Naive B cell (primary cell): ENCODE results near the gene TMEM41A. TPM values are rescaled to one million over a fixed set of nuclear protein-coding genes. Genes with fewer than 3 reads are reported as not detected.

ENCODE experiments used
- ATAC-seq, 2 donors: fragments of 150-1000 bp; cut with Tn5 transposase; 2 replicates each; pipeline ENCODE4 v1.10.0; 2021; ENCODE audit warnings: low read depth in 2 of 2, mild to moderate bottlenecking in 2 of 2, moderate library complexity in 2 of 2
- DNase-seq: peaks from one replicate; pipeline ENCODE4 v3.0.0; 2022
- H3K27ac Mint-ChIP-seq, 6 donors: one replicate each; pipeline ENCODE4 v1.8.0; 2020 to 2022; ENCODE audit warnings: mild to moderate bottlenecking in 6 of 6, mixed read lengths in 6 of 6, moderate library complexity in 5 of 6, inconsistent platforms in 2 of 6
- H3K27me3 Mint-ChIP-seq, 3 donors: one replicate each; pipeline ENCODE4 v1.8.0; 2021 to 2022; ENCODE audit warnings: mixed read lengths in 3 of 3, mild to moderate bottlenecking in 1 of 3
- H3K36me3 Mint-ChIP-seq, 2 donors: one replicate each; pipeline ENCODE4 v1.8.0; 2020 to 2022; ENCODE audit warnings: mixed read lengths in 2 of 2, inconsistent platforms in 1 of 2, mild to moderate bottlenecking in 1 of 2
- H3K4me1 Mint-ChIP-seq, 3 donors: one replicate each; pipeline ENCODE4 v1.8.0; 2020 to 2022; ENCODE audit warnings: mixed read lengths in 3 of 3, inconsistent platforms in 1 of 3, mild to moderate bottlenecking in 1 of 3, moderate library complexity in 1 of 3
- H3K4me3 Mint-ChIP-seq, 8 donors: one replicate each; pipeline ENCODE4 v1.8.0; 2020 to 2022; ENCODE audit warnings: mild to moderate bottlenecking in 8 of 8, mixed read lengths in 8 of 8, moderate library complexity in 8 of 8, inconsistent platforms in 2 of 8
- H3K9me3 Mint-ChIP-seq, 7 donors: one replicate each; pipeline ENCODE4 v1.8.0; 2020 to 2022; ENCODE audit warnings: mixed read lengths in 7 of 7, mild to moderate bottlenecking in 5 of 7, inconsistent platforms in 2 of 7, moderate library complexity in 1 of 7
- polyA plus RNA-seq, 6 donors: library from polyadenylated mRNA; unstranded; fragments of 300-500 nt; fragmentation: Illumina TruSeq; gene quantifications; one replicate each; pipeline ENCODE4 v1.2.3, GENCODE V29; 2021; ENCODE audit warnings: low read depth in 6 of 6

TMEM41A gene
- 10 to 100 TPM; 13.8 to 24.1 (median 18.7) TPM for polyA plus RNA-seq

GRCh38 chr3:185498503-185499396 lies at the start of gene TMEM41A:
Gene TMEM41A, minus strand, starts transcription at chr3:185499035. Its CDS starts 74 bp downstream, at chr3:185498961.
- peaks cover 0 to 11% (median 0%) of the 10 kb centered on the region in 3 donors for H3K27me3 Mint-ChIP-seq
- peaks cover 6 to 17% of the 10 kb centered on the region in 2 donors for H3K36me3 Mint-ChIP-seq
- DNase-seq (peak; percentile 84), ATAC-seq (peak; percentile 95 to 96)
- peaks cover 0 to 26% (median 20%) of the 10 kb centered on the region in 3 donors for H3K4me1 Mint-ChIP-seq
- H3K9me3 Mint-ChIP-seq = peaks cover 0 to 3% (median 0%) of the 10 kb centered on the region in 7 donors
- peak within 1 kb of the TSS; percentile 89 to 97 (median 94) for H3K4me3 Mint-ChIP-seq
- H3K27ac Mint-ChIP-seq = peak within 1 kb of the TSS; percentile 44 to 96 (median 90)

GRCh38 chr3:185540695-185541094 lies 41.9 kb upstream of the TMEM41A start:
- no peak overlapping the region for H3K4me3 Mint-ChIP-seq
- no peaks in the 10 kb centered on the region for H3K36me3 Mint-ChIP-seq
- H3K27ac Mint-ChIP-seq = no peak overlapping the region
- ATAC-seq (no peak), DNase-seq (no peak)
- peaks cover 0 to 8% (median 5%) of the 10 kb centered on the region in 3 donors for H3K4me1 Mint-ChIP-seq
- H3K9me3 Mint-ChIP-seq = no peaks in the 10 kb centered on the region
- H3K27me3 Mint-ChIP-seq = peaks cover 0 to 16% (median 0%) of the 10 kb centered on the region in 3 donors

- peaks cover 0 to 16% (median 0%) of the 10 kb centered on the region in 3 donors for H3K27me3 Mint-ChIP-seq
- no peak for ATAC-seq
- DNase-seq = no peak
- no peak overlapping the region for H3K27ac Mint-ChIP-seq
- H3K4me1 Mint-ChIP-seq = peaks cover 0 to 8% (median 5%) of the 10 kb centered on the region in 3 donors
- no peak overlapping the region for H3K4me3 Mint-ChIP-seq
- no peaks in the 10 kb centered on the region for H3K9me3 Mint-ChIP-seq
- no peaks in the 10 kb centered on the region for H3K36me3 Mint-ChIP-seq
These were observed 41.1 kb upstream of the TMEM41A start for GRCh38 chr3:185539934-185540333.

DNA sequence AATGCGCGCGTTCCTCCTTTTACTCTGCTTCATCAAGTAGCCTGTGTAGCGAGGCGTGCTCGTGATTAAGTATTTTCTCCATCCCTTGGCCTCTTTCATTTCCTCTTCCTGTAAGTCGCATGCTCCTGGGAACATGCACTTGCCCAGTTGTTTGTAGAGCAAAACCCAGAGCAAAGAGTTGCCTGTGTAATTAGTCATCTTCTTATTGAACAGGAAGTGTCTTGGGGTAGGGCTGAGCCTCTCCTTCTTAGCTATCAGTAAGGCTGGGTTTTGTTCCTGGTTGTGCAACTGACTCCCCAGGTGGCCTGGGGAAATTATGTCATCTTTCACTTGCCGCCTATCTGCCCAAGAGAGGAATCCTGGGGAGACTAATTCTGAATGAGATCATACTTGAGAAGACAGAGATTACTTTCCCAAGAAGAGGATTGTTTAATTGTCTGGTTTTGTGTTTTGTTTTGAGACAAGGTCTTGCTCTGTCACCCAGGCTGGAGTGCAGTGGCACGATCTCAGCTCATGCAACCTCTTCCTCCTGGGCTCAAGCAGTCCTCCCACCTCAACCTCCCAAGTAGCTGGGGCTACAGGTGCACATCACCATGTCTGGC lies 38.6 kb upstream of the TMEM41A start:
- peak; percentile 47 to 65 for ATAC-seq
- peak overlapping the region in 2 of 6 donors; percentile 16 to 40 for H3K27ac Mint-ChIP-seq
- no peaks in the 10 kb centered on the region for H3K36me3 Mint-ChIP-seq
- peaks cover 0 to 4% (median 0%) of the 10 kb centered on the region in 3 donors for H3K27me3 Mint-ChIP-seq
- no peak for DNase-seq
- H3K4me1 Mint-ChIP-seq = peaks cover 0 to 8% (median 5%) of the 10 kb centered on the region in 3 donors
- H3K4me3 Mint-ChIP-seq = peak overlapping the region in 1 of 8 donors; percentile 24
- H3K9me3 Mint-ChIP-seq = no peaks in the 10 kb centered on the region

DNA sequence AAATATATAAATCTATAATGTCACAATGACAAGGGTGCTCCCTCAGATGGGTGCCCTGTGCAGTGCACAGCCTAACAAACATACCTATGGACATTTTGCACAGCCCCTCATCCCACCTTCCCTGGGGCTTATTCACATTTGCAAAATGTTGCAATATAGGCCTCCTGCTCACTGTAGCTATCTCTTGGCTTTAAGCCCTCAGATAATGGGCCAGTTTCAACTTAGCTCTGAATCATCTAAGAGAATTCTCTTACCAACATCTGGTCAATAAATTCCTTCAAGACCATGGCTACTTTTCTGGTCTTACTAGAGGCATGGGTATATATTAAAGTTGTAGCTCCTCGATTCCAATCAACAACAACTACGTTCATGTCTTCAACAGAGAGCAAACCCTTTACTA lies 35.7 kb upstream of the TMEM41A start:
- Mint-ChIP-seq H3K36me3 (no peaks in the 10 kb centered on the region), H3K9me3 (no peaks in the 10 kb centered on the region), H3K4me1 (peaks cover 0 to 8% (median 5%) of the 10 kb centered on the region in 3 donors), H3K27me3 (peaks cover 0 to 6% (median 4%) of the 10 kb centered on the region in 3 donors), H3K4me3 (no peak overlapping the region), H3K27ac (no peak overlapping the region)
- ATAC-seq = no peak
- no peak for DNase-seq

DNA sequence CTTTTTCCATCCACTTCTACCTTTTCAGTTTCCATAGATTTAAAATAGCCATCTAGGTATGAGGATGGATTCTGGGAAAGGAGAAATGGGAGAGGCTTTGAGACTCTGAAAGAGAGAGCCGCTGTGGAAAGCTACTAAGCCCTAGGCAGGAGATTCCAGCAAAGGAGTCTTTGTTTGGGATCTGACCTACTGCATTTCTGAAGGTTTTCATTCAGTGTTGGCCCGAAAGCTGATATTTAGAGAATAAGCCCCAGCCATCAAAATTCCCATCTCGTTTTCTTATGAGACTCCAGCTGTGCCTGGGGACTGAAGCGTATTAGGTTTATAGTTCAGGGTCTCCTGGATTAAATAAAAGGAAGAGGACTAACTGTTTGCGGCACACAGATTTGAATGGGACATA lies 34.1 kb upstream of the TMEM41A start:
- Mint-ChIP-seq H3K9me3 (no peaks in the 10 kb centered on the region), H3K27ac (no peak overlapping the region), H3K4me1 (peaks cover 0 to 8% (median 5%) of the 10 kb centered on the region in 3 donors), H3K36me3 (no peaks in the 10 kb centered on the region), H3K27me3 (peaks cover 7 to 13% (median 9%) of the 10 kb centered on the region in 3 donors), H3K4me3 (no peak overlapping the region)
- DNase-seq = no peak
- no peak for ATAC-seq

GRCh38 chr3:185530856-185531255 lies 32.0 kb upstream of the TMEM41A start:
- ATAC-seq = no peak
- peaks cover 10 to 21% (median 14%) of the 10 kb centered on the region in 3 donors for H3K27me3 Mint-ChIP-seq
- no peak overlapping the region for H3K27ac Mint-ChIP-seq
- H3K9me3 Mint-ChIP-seq = no peaks in the 10 kb centered on the region
- H3K4me3 Mint-ChIP-seq = no peak overlapping the region
- no peaks in the 10 kb centered on the region for H3K36me3 Mint-ChIP-seq
- no peak for DNase-seq
- no peaks in the 10 kb centered on the region for H3K4me1 Mint-ChIP-seq

DNA sequence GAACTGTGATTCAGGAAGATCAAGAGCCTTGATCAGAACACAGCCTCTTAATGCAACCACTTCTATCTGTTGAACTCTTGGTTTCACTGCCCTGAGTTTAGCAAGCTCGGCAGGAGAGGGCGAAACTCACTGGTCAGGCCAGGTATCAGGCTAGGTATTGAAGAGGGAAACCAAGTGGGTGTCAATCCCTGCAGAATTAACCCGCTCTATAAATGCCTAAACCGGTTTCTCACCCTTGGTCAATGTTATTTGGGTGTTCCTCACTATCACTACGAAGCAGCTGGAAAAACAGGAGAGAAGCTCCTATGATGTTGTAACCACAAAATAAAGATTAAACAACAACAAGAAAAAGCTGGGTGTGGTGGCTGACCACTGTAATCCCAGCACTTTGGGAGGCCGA lies 29.7 kb upstream of the TMEM41A start:
- Mint-ChIP-seq H3K4me1 (no peaks in the 10 kb centered on the region), H3K9me3 (no peaks in the 10 kb centered on the region), H3K36me3 (no peaks in the 10 kb centered on the region), H3K4me3 (no peak overlapping the region), H3K27me3 (peaks cover 21 to 29% (median 27%) of the 10 kb centered on the region in 3 donors), H3K27ac (no peak overlapping the region)
- no peak for ATAC-seq
- no peak for DNase-seq

GRCh38 chr3:185527364-185527763 lies 28.5 kb upstream of the TMEM41A start:
- H3K27ac Mint-ChIP-seq = no peak overlapping the region
- DNase-seq (no peak), ATAC-seq (no peak)
- no peaks in the 10 kb centered on the region for H3K36me3 Mint-ChIP-seq
- no peaks in the 10 kb centered on the region for H3K4me1 Mint-ChIP-seq
- H3K27me3 Mint-ChIP-seq = peaks cover 21 to 33% (median 28%) of the 10 kb centered on the region in 3 donors
- no peaks in the 10 kb centered on the region for H3K9me3 Mint-ChIP-seq
- H3K4me3 Mint-ChIP-seq = no peak overlapping the region

GRCh38 chr3:185526349-185526951 lies 27.6 kb upstream of the TMEM41A start:
- ATAC-seq (no peak), DNase-seq (no peak)
- no peaks in the 10 kb centered on the region for H3K36me3 Mint-ChIP-seq
- H3K27me3 Mint-ChIP-seq = peaks cover 21 to 38% (median 33%) of the 10 kb centered on the region in 3 donors
- H3K27ac Mint-ChIP-seq = no peak overlapping the region
- no peaks in the 10 kb centered on the region for H3K4me1 Mint-ChIP-seq
- no peak overlapping the region for H3K4me3 Mint-ChIP-seq
- no peaks in the 10 kb centered on the region for H3K9me3 Mint-ChIP-seq

- Mint-ChIP-seq H3K4me1 (no peaks in the 10 kb centered on the region), H3K27ac (no peak overlapping the region), H3K36me3 (no peaks in the 10 kb centered on the region), H3K27me3 (peaks cover 19 to 36% (median 25%) of the 10 kb centered on the region in 3 donors), H3K4me3 (no peak overlapping the region), H3K9me3 (no peaks in the 10 kb centered on the region)
- DNase-seq (no peak), ATAC-seq (no peak)
These were observed 22.7 kb upstream of the TMEM41A start for GRCh38 chr3:185521349-185522138.

- ATAC-seq = no peak
- no peaks in the 10 kb centered on the region for H3K4me1 Mint-ChIP-seq
- H3K9me3 Mint-ChIP-seq = peaks cover 0 to 2% (median 0%) of the 10 kb centered on the region in 7 donors
- H3K4me3 Mint-ChIP-seq = no peak overlapping the region
- H3K36me3 Mint-ChIP-seq = no peaks in the 10 kb centered on the region
- DNase-seq = no peak
- no peak overlapping the region for H3K27ac Mint-ChIP-seq
- H3K27me3 Mint-ChIP-seq = peaks cover 17 to 24% (median 24%) of the 10 kb centered on the region in 3 donors
These were observed 20.2 kb upstream of the TMEM41A start for GRCh38 chr3:185519021-185519420.
